G401 (cell line): ENCODE data around the gene IL17F. TPM values are rescaled to one million over a fixed set of nuclear protein-coding genes. Genes with fewer than 3 reads are reported as not detected.
A peak's percentile ranks its signal among the peaks of the same experiment; 100 is the strongest.

ENCODE experiments used
- DNase-seq: peaks from one replicate; pipeline ENCODE4 v3.0.0-alpha.2; 2015; ENCODE audit warnings: low spot score
- in situ Hi-C: cut with HindIII; loops from 2 replicates; pipeline ENCODE4 v1.10.0; 2016; ENCODE audit warnings: low sequenced_read_pairs, mixed read lengths
- total RNA-seq: library from RNA; depleted of rRNA; stranded (reverse); fragments of >200 nt; shearing (Covaris generic); gene quantifications from 2 replicates; pipeline ENCODE4 v1.2.3, GENCODE V29; 2014; rRNA removed

The IL17F gene
- not detected in 2 replicates for total RNA-seq

DNA sequence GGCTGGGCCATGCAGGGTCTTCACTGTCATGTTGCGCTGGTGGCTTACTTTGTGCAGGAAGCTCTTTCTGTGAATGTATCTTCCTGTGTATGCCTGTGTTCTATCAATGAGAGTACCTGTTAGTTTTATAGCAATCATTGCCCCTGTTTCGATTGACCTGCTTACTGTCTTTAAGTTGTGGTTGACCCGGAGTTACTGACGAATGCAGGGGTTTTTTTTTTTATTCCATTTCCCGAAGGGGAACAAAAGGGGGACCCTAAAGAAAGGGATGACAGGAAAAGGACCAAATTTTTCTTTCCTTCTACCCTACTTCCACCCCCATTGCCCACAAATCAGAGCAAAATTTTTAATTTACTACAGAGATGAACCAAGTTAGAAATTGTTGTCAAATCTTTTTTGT, at the start of gene IL17F:
Gene IL17F, minus strand, starts transcription at position 101 of the 400 bp plus-strand sequence. Its CDS starts 71 bp downstream, at position 30.
- in situ Hi-C loops = no loop called here
- DNase-seq = no peak

DNA sequence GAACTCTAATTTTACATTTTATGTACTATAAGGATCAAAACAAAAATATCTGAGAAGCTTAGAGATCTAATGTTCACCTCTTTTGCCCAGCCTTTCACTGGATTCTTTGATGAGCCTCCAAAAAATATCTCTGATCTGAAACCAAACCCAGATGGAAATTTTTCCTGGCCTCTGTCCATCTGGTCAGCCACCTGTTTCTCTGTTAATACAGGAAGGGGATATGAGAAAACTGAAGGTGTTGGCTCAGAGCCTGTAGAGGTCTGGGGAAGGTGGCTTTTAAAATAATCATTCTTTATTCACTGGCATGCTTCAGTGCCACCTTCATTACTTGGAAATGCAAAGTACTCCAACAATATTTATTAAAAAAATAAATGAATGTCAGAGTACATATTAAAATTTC, 48.8 kb upstream of the IL17F start:
- in situ Hi-C loops = no loop called here
- peak; percentile 87 for DNase-seq

DNA sequence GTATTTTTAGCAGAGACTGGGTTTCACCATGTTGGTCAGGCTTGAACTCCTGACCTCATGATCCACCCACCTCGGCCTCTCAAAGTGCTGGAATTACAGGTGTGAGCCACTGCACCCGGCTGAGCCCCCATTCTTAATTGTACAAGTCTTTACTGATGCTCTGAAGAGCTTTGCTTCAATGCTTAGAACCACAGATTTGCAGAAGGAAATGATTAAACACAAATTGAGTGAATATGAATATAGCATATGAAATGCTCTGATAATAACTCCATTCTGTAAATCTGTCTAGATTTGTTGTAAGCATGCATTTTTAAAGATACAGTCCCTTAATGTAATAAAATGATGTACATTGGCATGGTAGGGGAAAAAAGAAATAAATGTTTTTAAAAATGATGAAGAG, 44.5 kb upstream of the IL17F start:
- in situ Hi-C loops = loop anchor here (10.0 kb wide), 1 partner anchor 116 kb away; no protein-coding TSS in a partner anchor

DNA sequence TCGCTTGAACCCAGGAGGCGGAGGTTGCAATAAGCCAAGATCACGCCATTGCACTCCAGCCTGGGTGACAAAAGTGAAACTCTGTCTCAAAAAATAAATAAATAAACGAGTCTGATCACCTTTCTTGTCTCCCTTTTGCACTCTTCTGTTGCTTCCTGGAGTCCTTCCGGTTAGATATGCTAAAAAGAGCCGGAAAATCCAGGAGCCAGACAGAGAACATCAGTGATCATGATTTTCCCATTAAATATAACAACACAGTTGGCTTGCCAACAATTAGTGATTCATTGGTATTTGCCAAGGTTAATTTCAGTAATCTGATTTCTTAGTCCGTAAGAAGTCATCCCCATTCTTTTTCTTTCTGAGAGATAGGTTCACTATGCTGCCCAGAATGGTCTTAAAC, 43.9 kb upstream of the IL17F start:
- no peak for DNase-seq
- in situ Hi-C loops = loop anchor here (10.0 kb wide), 1 partner anchor 117 kb away; no protein-coding TSS in a partner anchor

More for the DNA sequence above, 44.5 kb upstream of the IL17F start:
- DNase-seq = no peak

DNA sequence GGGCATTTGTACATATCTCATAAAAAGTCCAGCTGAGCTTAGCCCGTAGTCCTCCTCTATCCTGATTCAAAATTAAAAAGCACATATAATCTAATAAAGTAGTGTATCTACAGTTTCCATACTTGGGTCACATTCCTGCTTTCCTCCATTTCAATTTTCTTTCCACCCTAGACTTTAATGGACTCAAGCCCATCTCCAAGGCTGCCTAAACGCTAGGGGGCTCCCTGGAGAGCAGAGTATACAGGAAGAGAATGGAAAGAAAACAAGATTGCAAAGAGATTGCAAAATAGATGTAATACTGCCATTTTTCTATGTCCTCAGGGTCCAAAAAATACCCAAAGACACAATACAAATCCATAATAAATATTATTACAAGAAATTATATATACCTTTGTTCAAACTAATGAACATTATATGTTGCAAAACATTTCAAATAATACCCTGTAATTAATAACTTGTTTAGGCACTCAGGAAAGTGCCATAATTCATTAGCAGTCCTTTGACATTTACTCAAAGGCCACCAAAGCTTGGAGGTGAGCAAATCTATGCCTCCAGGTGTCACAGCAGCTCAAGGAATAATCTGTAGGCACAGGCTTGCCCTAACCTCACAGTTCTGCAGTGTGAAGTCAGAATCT, 42.6 kb upstream of the IL17F start:
- in situ Hi-C loops = loop anchor here (10.0 kb wide), 1 partner anchor 118 kb away; no protein-coding TSS in a partner anchor
- peak; percentile 60 for DNase-seq

DNA sequence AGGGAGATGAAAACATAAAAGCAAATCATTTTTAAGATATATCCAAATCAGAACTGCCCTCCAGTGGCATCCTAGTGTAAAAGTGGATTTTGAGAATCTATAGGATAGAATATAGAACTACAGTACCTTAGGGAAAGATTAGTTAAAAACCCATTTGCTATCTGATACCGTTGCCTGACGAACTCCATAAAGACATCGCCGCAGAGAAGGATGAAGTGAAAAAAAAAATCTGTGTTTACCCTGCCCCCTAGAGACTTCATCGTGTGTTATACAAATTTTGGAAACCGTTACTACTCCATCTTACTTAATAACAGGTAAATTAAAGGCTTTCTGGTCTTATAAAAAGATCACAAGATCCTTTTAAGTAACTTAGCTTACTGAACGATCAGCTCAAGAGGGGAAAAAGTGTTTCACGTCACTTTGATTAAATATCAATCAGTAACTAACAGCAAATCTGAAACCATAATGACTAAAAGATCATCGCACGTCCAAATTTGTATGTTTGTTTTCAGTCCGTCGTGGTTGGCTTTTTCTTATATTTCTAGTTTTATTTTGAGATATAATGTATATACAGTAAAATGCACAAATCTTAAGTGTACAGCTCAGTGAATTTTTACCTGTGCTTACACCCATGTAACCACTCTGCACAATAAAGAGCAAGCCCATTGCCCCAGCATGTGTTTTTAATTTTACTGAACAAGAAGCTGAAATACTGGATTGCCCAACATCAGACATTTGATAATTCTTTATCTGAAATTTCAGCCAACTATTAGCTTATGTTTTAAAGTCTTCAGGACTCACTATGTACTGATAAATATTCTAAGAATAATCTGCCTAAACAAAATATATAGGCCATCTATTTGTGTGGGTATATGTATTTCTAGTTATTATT, 41.1 kb upstream of the IL17F start:
- DNase-seq = peak; percentile 48
- in situ Hi-C loops = loop anchor here (10.0 kb wide), 1 partner anchor 119 kb away; no protein-coding TSS in a partner anchor

DNA sequence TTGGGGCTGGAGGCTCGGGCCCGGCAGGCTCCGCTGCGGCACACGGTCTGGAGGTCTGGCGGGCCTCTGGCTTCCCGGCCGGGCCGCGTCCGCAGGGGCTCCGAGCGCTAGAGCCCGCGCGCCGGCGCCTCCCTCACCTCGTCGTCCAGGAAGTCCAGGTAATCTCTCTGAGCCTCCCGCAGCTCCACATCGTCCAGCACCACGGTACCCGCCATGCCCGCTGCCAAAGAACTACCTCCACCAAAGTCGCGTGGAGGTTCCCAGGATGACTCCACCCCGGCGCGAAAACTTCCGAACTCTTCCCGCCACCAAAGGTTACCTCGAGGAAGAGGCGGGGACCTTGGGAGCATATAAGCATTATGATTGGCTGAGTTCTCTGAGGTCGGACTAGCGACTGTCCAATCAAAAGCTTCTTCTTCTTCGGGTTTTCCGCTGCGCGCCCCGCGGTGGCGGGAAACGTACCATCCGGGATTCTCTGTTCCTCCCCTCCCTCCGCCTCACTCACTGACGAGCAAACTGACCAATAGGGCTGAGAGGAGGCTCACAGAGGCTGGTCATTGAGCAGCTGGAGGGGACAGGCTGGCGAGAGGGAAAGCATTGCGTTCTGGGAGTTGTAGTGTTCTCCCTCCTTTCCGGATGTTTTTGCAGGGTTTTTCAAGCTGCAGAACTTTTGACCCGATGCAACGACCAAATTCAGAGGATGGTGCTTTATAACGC, 40.3 kb upstream of the IL17F start, which contains the start of gene MCM3:
Gene MCM3, minus strand, starts transcription at position 283 of the 717 bp plus-strand sequence. Its CDS starts 68 bp downstream, at position 215.
- in situ Hi-C loops = loop anchor here (10.0 kb wide), 1 partner anchor 120 kb away; no protein-coding TSS in a partner anchor
- DNase-seq = peak; percentile 100

DNA sequence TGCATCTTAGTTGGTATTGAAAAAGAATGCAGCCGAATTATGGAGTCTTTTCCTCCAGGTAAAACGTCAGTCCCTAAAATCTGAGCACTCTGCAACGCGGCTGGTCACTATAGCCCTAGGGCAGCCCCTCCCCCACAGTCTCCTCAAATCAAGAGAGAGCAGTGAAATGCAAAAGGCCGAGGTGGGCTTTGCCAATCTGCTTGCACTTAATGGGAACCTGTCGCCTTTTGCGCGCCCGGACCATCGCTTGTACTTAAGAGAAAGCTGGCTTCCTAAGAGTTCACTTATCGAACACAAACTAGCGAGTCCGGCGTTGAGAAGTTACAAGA, 39.8 kb upstream of the IL17F start:
- in situ Hi-C loops = loop anchor here (10.0 kb wide), 1 partner anchor 121 kb away; no protein-coding TSS in a partner anchor

DNA sequence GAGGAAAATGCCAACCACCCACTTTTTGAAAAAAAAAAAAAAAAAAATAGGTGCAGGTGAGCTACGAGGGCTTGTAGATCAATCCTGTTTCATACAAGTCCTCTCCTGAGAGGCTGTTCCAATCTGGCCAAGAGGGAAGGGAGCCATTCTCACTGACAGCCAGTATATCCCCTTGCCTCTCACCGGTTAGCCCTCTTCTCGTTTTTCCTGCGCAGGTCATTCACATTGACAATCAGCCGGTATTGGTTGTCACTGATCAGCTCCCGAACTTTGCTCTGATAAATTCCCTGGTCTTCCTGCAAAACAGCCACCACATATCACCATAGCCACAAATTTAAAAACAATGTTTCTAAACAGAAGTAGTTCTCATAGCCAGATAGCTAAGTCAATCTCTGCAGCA, 38.8 kb upstream of the IL17F start:
- in situ Hi-C loops = loop anchor here (10.0 kb wide), 1 partner anchor 122 kb away; no protein-coding TSS in a partner anchor
- DNase-seq = no peak

More for the DNA sequence above, 39.8 kb upstream of the IL17F start:
- peak; percentile 38 for DNase-seq

DNA sequence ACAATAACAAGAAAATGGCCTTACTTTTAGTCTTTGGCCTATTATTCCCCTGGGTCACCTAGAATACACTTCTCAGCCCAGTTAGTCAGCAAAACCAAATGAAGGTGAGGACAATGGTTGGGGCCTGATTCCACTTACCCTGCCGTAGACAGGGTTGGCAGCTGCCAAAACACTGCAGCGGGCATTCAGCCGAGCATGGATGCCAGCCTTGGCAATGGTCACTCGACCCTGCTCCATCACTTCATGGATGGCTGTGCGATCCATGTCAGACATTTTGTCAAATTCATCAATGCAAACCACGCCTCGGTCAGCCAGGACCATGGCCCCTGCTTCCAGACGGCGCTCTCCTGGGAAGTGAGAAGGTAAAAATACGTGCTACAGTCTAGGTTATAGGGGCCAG, 31.8 kb upstream of the IL17F start:
- DNase-seq = no peak
- in situ Hi-C loops = no loop called here

DNA sequence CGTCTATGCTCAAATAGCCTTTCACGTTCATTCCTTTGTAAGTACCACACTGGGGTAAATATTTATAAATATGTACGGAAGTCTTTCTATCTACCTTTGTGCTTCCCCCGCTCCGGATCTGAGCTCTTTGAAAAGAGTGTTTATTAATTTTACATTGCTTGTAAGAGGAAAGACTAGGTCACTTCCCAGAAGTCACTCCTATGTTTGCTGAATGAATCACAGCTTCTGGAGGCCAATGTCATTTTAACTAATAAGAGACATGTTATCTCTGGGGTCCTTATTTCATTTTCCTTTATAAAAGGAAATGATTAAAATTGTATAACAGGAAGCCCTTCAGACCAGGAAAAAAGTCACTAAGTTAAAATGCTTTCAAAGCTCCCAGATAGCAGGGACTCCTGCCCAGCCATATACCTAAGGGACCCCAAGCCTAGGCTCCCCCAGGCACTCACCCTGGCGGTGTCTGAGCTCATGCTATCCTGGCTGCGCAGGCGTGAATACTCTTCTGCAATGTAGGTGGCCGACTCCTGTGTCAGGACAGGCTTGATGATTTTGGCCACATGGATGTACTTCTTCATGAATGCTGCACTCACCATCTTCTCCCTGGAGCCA, 27.7 kb upstream of the IL17F start:
- in situ Hi-C loops = no loop called here
- DNase-seq = no peak

DNA sequence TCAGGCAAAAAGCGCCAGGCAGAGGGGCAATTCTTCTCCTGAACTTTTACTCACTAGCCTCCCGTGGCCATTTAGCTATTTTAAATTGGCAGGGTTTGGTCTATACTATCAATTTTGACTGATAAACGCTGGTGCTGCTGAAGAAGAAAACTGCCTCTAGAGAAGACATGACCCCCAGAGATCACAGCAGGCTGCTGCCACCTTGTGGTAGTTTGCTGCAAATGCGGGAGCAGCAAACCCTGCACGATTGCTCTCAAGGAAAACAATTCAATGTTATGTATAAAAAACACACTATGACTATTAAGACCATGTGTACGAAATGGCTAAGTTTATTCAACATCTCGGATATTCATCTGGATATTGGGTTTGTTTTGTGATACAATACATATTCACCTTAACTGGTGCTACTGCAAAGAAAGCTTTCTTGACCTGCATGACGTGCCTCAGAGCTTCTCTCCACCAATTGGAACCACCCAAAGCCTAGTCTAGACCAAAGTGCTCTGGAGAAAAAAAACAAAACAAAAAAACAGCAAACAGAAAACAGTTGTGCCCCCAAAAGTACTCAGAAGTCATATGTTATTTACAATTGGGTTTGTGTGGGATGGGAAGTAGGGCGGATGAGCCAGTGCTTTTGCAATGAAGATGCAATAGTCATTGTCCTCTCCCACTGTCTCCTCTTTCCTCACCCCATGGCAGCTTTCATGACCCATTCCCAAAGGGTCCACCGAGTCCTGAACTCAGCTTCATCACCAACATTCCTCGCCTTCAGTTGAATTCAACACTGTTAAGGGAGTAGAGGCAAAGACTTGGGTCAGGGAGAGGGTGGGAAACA, 19.6 kb upstream of the IL17F start:
- in situ Hi-C loops = no loop called here
- DNase-seq = peak; percentile 68

DNA sequence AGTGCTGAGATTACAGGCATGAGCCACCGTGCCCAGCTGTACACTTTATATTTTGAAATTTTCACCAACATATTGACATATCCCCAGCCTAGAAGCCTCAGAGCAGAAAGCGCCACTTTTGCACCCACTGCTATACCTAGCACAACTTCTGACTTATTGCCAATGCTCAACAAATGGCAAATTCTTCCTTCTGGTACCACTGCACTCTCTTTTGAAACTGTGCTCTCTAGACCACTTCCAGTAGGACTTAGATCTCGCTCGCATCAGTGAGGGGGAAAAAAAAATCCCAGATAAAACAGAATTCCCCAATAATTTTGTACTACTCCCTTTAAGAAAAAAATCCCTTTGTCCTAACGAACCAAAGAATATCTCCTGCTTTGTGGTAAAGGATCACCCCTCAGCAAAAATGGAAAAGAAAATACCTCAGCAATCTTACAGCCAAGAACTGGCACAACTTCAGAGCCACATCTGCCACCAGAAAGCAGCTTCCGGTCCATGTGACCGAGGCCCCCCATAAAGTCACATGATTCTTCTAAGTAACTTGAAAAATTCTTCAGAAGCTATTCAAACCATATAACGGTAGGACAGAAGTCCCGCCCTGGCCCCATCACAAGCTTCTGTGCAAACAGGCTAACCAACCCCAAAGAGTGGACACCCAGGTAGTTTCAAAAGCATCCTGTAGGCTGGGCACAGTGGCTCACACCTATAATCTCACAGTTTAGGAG, 18.5 kb upstream of the IL17F start:
- in situ Hi-C loops = no loop called here
- DNase-seq = no peak

DNA sequence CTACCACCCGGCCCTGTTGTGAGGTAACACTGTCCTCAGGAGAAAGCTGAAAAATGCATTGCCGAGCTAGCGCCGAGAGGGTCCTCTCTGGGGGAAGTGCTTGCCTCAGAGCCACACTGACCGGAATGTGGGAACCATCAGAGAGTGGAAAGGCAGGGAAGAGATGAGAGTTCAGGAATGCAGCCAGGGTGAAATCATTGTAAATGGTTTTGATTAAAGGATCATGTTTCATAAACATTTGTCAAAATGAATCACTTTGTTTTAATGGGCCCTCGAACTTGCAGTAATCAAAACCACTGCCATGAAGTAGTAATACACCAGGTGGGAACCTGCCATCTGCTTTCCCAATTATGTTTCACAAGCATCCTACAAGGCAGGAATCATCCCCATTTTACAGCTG, 16.9 kb upstream of the IL17F start:
- in situ Hi-C loops = no loop called here
- no peak for DNase-seq

DNA sequence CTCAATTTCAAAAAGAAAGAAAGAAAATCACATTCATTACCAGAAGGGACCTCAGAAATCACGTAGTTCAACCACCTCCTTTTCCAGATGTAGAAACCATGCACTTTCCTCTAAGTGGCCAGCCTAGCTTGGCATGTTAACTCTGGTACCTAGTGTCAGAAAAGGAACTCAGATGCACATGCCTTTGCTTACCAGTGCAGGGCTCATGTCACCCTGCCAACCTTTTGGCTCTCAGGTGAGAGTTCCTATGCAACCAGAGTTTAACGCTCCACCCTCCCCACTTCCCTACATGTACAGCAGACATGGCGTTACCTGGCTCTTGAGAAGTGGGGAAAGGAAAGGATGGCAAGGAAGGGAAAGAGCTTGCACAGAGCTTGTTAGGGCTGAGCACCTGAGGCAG, 16.3 kb upstream of the IL17F start:
- no peak for DNase-seq
- in situ Hi-C loops = no loop called here

DNA sequence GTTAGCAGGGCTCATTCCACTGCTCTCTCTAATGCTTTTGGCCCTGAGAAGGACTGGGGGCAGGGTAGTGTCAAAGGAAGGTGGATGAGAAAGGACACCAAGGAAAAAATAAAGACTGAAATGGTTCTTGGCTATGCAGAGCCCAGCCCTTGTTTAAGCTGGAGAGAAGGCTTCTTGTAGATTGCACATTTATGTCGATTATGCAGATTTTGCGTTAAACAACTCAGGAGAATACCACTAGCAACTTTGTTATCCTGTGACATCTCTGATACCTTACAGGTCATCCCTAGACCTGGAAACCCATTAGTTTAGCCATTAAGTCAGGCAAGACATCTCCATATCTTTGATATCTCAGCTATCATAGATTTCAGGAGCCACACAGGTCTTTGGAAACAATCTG, 11.1 kb upstream of the IL17F start:
- in situ Hi-C loops = no loop called here
- DNase-seq = no peak

DNA sequence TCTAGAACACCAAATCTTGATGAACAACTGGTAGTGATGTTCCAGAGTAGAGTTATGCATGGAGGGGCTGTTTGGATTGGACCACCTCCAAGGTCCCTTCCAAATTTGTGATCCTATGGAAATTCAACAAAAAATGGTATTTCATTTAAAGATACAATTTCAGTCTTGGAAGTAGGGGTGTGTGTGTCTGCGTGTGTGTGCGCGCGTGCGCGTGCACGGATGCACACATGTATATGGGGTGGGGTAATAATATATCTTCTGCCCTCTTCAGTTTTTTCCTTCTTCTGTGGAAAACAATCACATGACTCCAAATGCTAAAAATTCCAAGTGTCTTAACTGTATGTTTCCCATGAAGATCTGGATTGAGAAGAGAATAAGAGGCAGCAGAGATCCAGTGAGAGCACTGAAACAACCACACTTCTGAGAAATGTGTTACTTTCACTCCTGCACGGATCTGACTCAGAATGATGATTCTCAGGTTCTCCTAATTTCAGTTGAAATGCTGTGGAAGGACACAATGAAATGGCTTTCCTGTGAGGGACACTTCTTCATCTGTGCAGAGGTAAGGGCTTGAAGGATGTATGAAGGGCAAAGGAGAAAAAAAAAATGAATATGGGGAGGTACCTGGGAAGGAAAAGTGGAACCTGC, 10.6 kb upstream of the IL17F start:
- no peak for DNase-seq
- in situ Hi-C loops = no loop called here
